Thyroid gland (tissue), 4 donors: ENCODE data around the gene JAG2.

Experiments used
- POLR2A ChIP-seq, 2 donors: fragments of 450-650 bp; IDR thresholded peaks; one replicate each; pipeline ENCODE4 v1.6.1; 2017; ENCODE audit warnings: antibody characterized with exemption in 2 of 2, mild to moderate bottlenecking in 2 of 2, moderate library complexity in 1 of 2
- TF ChIP-seq, protein P1 (sequence below), 6 experiments: fragments of 200-600 bp in 3 of 6; fragments of 450-650 bp in 3 of 6; sonication (generic) in 3 of 6; IDR thresholded peaks; one replicate each; pipeline ENCODE4 v1.5.1; 2016 to 2019; ENCODE audit warnings: antibody characterized with exemption in 6 of 6, mild to moderate bottlenecking in 2 of 6, inconsistent platforms in 1 of 6, moderate library complexity in 1 of 6

DNA sequence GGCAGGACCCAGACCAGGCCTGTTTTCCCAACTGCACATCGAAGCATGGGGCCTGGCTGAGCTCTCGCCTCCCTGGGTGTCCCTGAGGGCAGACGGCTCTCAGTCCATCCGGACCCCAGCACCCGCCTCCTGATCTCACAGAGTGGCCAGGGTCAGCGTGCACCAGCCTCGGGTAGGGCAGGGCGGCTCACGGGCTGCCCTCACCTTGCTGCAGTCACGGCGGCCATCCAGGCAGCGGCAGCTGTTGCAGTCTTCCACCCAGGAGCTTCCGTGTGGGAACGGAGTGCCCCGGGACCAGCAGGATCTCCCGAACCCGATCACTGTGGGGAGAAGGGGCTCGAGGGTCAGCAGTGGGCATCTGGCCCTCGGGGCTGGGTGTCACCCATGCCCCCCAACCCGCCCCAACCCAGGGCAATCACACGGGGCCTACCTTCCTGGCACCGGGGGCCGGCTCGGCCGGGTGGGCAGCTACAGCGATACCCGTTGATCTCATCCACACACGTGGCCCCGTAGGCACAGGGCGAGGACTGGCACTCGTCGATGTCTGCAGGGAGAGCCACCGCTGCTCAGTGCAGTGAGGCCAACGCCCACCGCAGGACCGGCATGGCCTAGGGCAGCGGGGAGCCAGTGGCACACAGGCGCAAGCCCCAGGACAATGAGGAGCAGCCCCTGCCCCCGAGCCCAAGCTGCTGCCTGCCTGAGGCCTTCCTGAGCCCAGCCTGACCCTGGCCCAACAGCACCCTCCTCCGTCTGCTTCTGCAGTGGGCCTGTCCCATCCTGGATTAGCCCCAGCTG lies 22.2 kb downstream of the JAG2 start:
- no peak for TF ChIP-seq POLR2A (IDR thresholded peaks at IDR 0.05)
- TF ChIP-seq, protein P1, sequence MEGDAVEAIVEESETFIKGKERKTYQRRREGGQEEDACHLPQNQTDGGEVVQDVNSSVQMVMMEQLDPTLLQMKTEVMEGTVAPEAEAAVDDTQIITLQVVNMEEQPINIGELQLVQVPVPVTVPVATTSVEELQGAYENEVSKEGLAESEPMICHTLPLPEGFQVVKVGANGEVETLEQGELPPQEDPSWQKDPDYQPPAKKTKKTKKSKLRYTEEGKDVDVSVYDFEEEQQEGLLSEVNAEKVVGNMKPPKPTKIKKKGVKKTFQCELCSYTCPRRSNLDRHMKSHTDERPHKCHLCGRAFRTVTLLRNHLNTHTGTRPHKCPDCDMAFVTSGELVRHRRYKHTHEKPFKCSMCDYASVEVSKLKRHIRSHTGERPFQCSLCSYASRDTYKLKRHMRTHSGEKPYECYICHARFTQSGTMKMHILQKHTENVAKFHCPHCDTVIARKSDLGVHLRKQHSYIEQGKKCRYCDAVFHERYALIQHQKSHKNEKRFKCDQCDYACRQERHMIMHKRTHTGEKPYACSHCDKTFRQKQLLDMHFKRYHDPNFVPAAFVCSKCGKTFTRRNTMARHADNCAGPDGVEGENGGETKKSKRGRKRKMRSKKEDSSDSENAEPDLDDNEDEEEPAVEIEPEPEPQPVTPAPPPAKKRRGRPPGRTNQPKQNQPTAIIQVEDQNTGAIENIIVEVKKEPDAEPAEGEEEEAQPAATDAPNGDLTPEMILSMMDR (IDR thresholded peaks at IDR 0.05) = no peak
